GM12878 (cell line): ENCODE data around the gene PDE8B. TPM values are rescaled to one million over a fixed set of nuclear protein-coding genes. Genes with fewer than 3 reads are reported as not detected.

Source experiments
- ATAC-seq: fragments of 200-7000 bp; cut with Tn5 transposase; 3 replicates; pipeline ENCODE4 v1.9.1; 2020; ENCODE audit warnings: mild to moderate bottlenecking, moderate library complexity
- BruUV-seq: library from RNA; stranded (reverse); fragments of 400-500 nt; replicated peaks from 2 replicates; lab custom pipeline; 2021; lab: Mats Ljungman, UMichigan
- CTCF ChIA-PET: fragments of 300-600 bp; sonication (Branson Sonifier 250); formaldehyde crosslinking; extraction: SDS; loops from one replicate; lab custom pipeline; 2021; ENCODE audit warnings: inconsistent platforms; lab: Yijun Ruan, JAX
- POLR2A ChIA-PET: fragments of 350-600 bp; formaldehyde crosslinking; extraction: SDS; loops from one replicate; lab custom pipeline; 2021; ENCODE audit warnings: inconsistent platforms; lab: Charles Lee
- RAD21 ChIA-PET: fragments of 300-600 bp; sonication (Branson Sonifier 250); formaldehyde crosslinking; loops from one replicate; lab custom pipeline; 2023; ENCODE audit warnings: antibody characterized with exemption; ENCODE audit not compliant: unreplicated experiment; lab: Charles Lee
- SMC1A ChIA-PET: fragments of 300-600 bp; sonication (Branson Sonifier 250); formaldehyde crosslinking; loops from one replicate; lab custom pipeline; 2023; ENCODE audit not compliant: unreplicated experiment, uncharacterized antibody; lab: Charles Lee
- DNase-seq: peaks from one replicate; pipeline ENCODE4 v3.0.0-alpha.2; 2011; ENCODE audit warnings: low read depth, low spot score
- FAIRE-seq: peaks from 3 replicates; lab custom pipeline; 2011; peaks lifted over from hg19 to GRCh38; lab: Jason Lieb, UNC
- H2AFZ ChIP-seq: 2 replicates; pipeline ENCODE4 v1.6.0; 2011; ENCODE audit warnings: low read depth, low read length, control low read depth; ENCODE audit not compliant: control insufficient read depth
- H3K27ac ChIP-seq: 2 replicates; pipeline ENCODE4 v1.5.1; 2011; ENCODE audit warnings: control low read depth; ENCODE audit not compliant: control insufficient read depth, insufficient read depth
- H3K27me3 ChIP-seq, 2 experiments: replicated peaks in 1 of 2; 2 replicates each; pipeline versions ENCODE4 v1.6.0 to v1.6.1; 2011; ENCODE audit warnings: low read length in 1 of 2; ENCODE audit not compliant: control insufficient read depth in 2 of 2, insufficient read depth in 2 of 2
- H3K36me3 ChIP-seq, 2 experiments: 2 replicates each; pipeline ENCODE4 v1.5.1; 2011; ENCODE audit warnings: low read length in 1 of 2; ENCODE audit not compliant: control insufficient read depth in 2 of 2, insufficient read depth in 2 of 2
- H3K4me1 ChIP-seq: 2 replicates; pipeline ENCODE4 v1.6.1; 2011; ENCODE audit warnings: mild to moderate bottlenecking, low read length, moderate library complexity, mixed read lengths; ENCODE audit not compliant: control insufficient read depth, insufficient read depth
- H3K4me2 ChIP-seq: 2 replicates; pipeline ENCODE4 v1.6.0; 2011; ENCODE audit warnings: control low read depth; ENCODE audit not compliant: control insufficient read depth, insufficient read depth
- H3K4me3 ChIP-seq: fragments of 200-600 bp; sonication (generic); 2 replicates; pipeline ENCODE4 v1.5.1; 2016
- H3K79me2 ChIP-seq: 2 replicates; pipeline ENCODE4 v1.6.0; 2011; ENCODE audit warnings: low read length; ENCODE audit not compliant: control insufficient read depth, insufficient read depth
- H3K9ac ChIP-seq: 2 replicates; pipeline ENCODE4 v1.8.0; 2011; ENCODE audit warnings: low read length, control low read depth, mixed read lengths; ENCODE audit not compliant: control insufficient read depth, insufficient read depth
- H3K9me3 ChIP-seq: replicated peaks from 3 replicates; pipeline ENCODE4 v1.5.1; 2011; ENCODE audit warnings: mild to moderate bottlenecking, low read length; ENCODE audit not compliant: control insufficient read depth, insufficient read depth
- H4K20me1 ChIP-seq: 2 replicates; pipeline ENCODE4 v1.6.0; 2011; ENCODE audit not compliant: control insufficient read depth, insufficient read depth
- ELK1 ChIP-seq: IDR thresholded peaks from 2 replicates; pipeline ENCODE4 v1.6.1; 2012; ENCODE audit warnings: low read depth, low read length, improper control_type of control experiment
- HDAC6 ChIP-seq: fragments of 200-600 bp; sonication (generic); IDR thresholded peaks from one replicate; pipeline ENCODE4 v1.8.0; 2017; ENCODE audit warnings: antibody characterized with exemption; ENCODE audit not compliant: unreplicated experiment
- RAD21 ChIP-seq: IDR thresholded peaks from 2 replicates; pipeline ENCODE4 v1.6.1; 2011; ENCODE audit warnings: mild to moderate bottlenecking, low read depth, low read length, moderate library complexity; ENCODE audit not compliant: insufficient read depth
- RB1 ChIP-seq: fragments of 450-650 bp; formaldehyde crosslinking; IDR thresholded peaks from 2 replicates; pipeline ENCODE4 v1.6.1; 2017; ENCODE audit warnings: mild to moderate bottlenecking, borderline replicate concordance
- SKIL ChIP-seq: fragments of 450-650 bp; IDR thresholded peaks from 2 replicates; pipeline ENCODE4 v1.6.1; 2017; ENCODE audit warnings: mild to moderate bottlenecking, low read depth, inconsistent platforms; ENCODE audit not compliant: poor library complexity, severe bottlenecking
- WGBS: methylation state at CpG from one replicate; pipeline ENCODE4 v1.1.6; 2016; ENCODE audit warnings: low lambda C conversion rate; ENCODE audit not compliant: insufficient replicate concordance, insufficient coverage; ENCODE audit errors: missing lambda C conversion rate; 5-methylcytosine and 5-hydroxymethylcytosine counted together
- in situ Hi-C: fragments of 300-500 bp; cut with MboI; formaldehyde crosslinking; loops from 9 replicates; pipeline ENCODE4 v1.14.3; 2018; ENCODE audit warnings: mixed read lengths
- intact Hi-C: fragments of 100-400 bp; cut with micrococcal nuclease; formaldehyde crosslinking; loops from one replicate; pipeline ENCODE4 v1.14.2; 2022; ENCODE audit not compliant: unreplicated experiment
- polyA plus RNA-seq, 11 experiments: library from polyadenylated mRNA; depleted of rRNA in 4 of 11; unstranded in 6 of 11; stranded (reverse) in 5 of 11; fragments of >200 nt; fragmentation: Nextera tagmentation in 4 of 11; fragmentation: Illumina TruSeq in 1 of 11; extraction: Ambion mirVana in 4 of 11; extraction: Trizol in 1 of 11; gene quantifications; 1 replicate in 1 of 11; 2 replicates in 10 of 11; pipeline versions ENCODE4 v1.2.1 to v1.2.3, GENCODE V29; 2011 to 2016; ENCODE audit warnings: inconsistent platforms in 2 of 11, missing spikeins in 2 of 11, low read depth in 1 of 11
- total RNA-seq, 4 experiments: library from RNA; depleted of rRNA in 3 of 4; stranded (reverse); fragments of >200 nt in 3 of 4; fragmentation: Illumina TruSeq in 1 of 4; extraction: Trizol in 1 of 4; gene quantifications; 2 replicates each; pipeline versions ENCODE4 v1.2.1 to v1.2.3, GENCODE V29; 2013 to 2021
- TF ChIP-seq, protein P1 (sequence below): fragments of 450-650 bp; IDR thresholded peaks from 2 replicates; pipeline ENCODE4 v1.6.1; 2018; ENCODE audit warnings: borderline replicate concordance, mild to moderate bottlenecking; ENCODE audit not compliant: partially characterized antibody
- TF ChIP-seq, protein P2 (sequence below): fragments of 450-650 bp; IDR thresholded peaks from 2 replicates; pipeline ENCODE4 v1.6.1; 2017; ENCODE audit warnings: borderline replicate concordance

The PDE8B gene
- total and polyA plus RNA-seq, 10 of the 15 experiments (the other 5 are each of a cell fraction or from before 2014, with no cell fraction given) = 0.03 to 0.44 (median 0.20) TPM; not detected in 3

- no peaks in the 10 kb centered on the region for H3K79me2 ChIP-seq
- WGBS = 42% methylated on average over 1 of the region's 1 CpG
- intact Hi-C loops (no loop called here), in situ Hi-C loops (no loop called here)
- ChIA-PET SMC1A (interaction anchor here (2.5 kb wide), 1 partner anchor 11 kb away, joined by 12 read pairs; no protein-coding TSS in a partner anchor), POLR2A (interaction anchor here (1.0 kb wide), 1 partner anchor 8 kb away, joined by 3 read pairs; no protein-coding TSS in a partner anchor), CTCF (no interaction called here), RAD21 (no interaction called here)
- no TSS peak for BruUV-seq
- H3K27me3 ChIP-seq = peaks cover 13 to 25% of the 10 kb centered on the region in 2 experiments
- H3K36me3 ChIP-seq = no peaks in the 10 kb centered on the region
- no peak overlapping the region for H3K27ac ChIP-seq
- TF ChIP-seq SKIL (no peak), RAD21 (no peak), RB1 (no peak), HDAC6 (no peak), ELK1 (no peak)
- TF ChIP-seq, protein P1, sequence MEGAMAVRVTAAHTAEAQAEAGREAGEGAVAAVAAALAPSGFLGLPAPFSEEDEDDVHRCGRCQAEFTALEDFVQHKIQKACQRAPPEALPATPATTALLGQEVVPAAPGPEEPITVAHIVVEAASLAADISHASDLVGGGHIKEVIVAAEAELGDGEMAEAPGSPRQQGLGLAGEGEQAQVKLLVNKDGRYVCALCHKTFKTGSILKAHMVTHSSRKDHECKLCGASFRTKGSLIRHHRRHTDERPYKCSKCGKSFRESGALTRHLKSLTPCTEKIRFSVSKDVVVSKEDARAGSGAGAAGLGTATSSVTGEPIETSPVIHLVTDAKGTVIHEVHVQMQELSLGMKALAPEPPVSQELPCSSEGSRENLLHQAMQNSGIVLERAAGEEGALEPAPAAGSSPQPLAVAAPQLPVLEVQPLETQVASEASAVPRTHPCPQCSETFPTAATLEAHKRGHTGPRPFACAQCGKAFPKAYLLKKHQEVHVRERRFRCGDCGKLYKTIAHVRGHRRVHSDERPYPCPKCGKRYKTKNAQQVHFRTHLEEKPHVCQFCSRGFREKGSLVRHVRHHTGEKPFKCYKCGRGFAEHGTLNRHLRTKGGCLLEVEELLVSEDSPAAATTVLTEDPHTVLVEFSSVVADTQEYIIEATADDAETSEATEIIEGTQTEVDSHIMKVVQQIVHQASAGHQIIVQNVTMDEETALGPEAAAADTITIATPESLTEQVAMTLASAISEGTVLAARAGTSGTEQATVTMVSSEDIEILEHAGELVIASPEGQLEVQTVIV = no peak
- TF ChIP-seq, protein P2, sequence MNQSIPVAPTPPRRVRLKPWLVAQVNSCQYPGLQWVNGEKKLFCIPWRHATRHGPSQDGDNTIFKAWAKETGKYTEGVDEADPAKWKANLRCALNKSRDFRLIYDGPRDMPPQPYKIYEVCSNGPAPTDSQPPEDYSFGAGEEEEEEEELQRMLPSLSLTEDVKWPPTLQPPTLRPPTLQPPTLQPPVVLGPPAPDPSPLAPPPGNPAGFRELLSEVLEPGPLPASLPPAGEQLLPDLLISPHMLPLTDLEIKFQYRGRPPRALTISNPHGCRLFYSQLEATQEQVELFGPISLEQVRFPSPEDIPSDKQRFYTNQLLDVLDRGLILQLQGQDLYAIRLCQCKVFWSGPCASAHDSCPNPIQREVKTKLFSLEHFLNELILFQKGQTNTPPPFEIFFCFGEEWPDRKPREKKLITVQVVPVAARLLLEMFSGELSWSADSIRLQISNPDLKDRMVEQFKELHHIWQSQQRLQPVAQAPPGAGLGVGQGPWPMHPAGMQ = no peak
- H4K20me1 ChIP-seq = no peaks in the 10 kb centered on the region; the same call in 1 of the 2 replicates
- H3K4me2 ChIP-seq = no peak overlapping the region
- no peak overlapping the region for H2AFZ ChIP-seq
- DNase-seq (no peak), ATAC-seq (no peak), FAIRE-seq (no peak)
- H3K9ac ChIP-seq = no peak overlapping the region
- no peak overlapping the region for H3K4me3 ChIP-seq
- H3K4me1 ChIP-seq = no peaks in the 10 kb centered on the region
- no peaks in the 10 kb centered on the region for H3K9me3 ChIP-seq
Observed at GRCh38 chr5:77208507-77209163, 1.8 kb upstream of the PDE8B start.
